Myocyte (in vitro differentiated cells): ENCODE data around the gene VSTM5. TPM values are rescaled to one million over a fixed set of nuclear protein-coding genes. Genes with fewer than 3 reads are reported as not detected.
"Not testable (repeated sequence)": the region's sequence is repeated elsewhere in the genome, so short reads cannot be mapped to it uniquely, and the experiment has no call there.

Experiments
- DNase-seq: peaks from one replicate; pipeline ENCODE4 v3.0.0-alpha.2; 2012; ENCODE audit warnings: low read depth
- total RNA-seq: library from RNA; depleted of rRNA; stranded (reverse); fragments of >200 nt; gene quantifications from 2 replicates; pipeline ENCODE4 v1.2.3, GENCODE V29; 2014

The VSTM5 gene
- total RNA-seq, 1 donor from 2014 or later = not detected

DNA sequence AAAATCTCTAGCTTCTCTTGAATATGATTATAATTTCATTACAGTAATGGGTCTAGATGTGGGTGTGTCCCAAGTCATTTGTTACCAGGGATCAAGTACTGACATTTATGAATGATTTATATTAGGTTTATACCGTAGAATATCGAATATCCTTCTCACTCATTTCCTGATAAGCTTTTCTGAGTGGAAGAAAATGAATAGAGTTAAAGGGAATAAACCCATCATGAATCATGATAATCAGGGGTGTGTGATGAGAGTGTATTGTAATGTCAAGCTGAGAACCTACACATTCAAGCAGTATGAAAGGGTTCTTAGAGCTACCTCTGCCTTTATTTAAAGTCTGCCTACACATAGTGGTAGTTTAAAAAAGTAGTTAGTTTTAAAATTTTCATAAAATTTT lies 49.1 kb downstream of the VSTM5 start:
- no peak for DNase-seq

DNA sequence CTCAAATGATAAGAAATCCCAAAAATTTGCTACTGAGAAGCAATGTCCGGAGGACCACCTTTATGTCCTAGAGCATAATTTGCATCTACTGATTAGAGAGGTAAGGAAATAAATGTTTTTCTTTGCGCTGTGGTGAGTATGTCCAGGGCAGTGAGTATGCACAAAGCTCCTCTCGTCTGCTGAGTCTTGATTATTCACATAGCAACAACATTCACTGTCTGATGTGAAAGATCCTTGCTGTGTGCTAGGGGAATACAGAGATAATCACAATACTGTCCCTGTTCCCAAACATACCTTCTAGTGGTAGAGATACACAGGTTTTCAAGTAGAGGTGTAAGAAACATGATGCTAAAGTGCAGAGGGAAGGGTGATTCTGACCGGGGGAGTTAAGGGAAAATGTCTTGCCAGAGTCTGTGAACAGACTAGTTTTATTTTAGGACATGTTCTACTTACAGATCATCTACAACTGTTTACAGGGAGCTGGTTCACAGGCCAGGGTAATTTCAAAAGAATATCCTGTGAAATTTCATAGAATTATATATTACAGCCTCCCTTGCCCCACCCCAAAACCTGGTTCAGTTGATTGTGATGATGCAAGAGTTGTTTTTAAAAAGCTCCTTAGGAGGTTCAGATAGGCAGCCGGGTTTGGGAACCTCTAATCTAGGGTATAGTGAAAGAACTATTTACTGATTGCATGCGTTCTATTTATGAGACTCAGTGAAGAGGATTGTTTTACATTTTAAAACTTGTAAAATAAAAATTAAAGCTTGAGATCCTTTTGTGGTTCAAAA lies 53.8 kb downstream of the VSTM5 start:
- DNase-seq = no peak

DNA sequence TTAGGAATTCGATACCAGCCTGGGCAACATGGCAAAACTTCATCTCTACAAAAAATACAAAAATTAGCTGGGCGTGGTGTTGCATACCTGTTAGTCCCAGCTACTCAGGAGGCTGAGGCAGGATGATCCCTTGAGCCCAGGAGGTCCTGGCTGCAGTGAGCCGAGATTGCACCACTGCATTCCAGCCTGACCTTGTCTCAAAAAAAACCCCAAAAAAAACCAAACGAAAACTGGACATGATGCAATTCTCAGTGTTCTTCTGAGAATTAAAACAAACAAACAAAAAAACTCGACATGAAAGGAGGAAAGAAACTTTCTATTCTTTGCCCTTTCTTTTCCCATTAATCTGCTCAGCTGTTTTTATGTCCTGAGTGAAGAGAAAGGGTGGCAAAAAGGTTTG lies 58.9 kb downstream of the VSTM5 start:
- no peak for DNase-seq

DNA sequence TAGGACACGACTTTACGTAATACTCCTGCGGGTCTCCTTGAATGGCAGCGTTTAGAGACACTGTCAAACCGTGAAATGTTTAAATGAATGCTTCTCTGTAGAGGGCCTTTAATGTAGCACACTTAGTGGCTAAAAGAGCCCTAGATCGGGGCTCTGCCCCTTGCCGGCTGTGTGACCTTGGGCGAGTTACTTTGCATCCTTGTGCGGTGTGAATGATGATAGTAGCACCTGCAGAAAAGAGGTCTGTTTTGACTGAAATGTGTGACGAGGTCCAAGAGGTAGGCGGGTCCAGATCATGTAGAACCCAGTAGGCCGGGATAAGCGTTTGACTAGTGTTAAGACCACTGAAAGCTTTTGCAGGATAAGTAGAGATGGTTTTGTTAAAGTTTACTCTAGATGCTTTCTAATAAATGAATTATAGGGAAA lies 65.5 kb downstream of the VSTM5 start:
- no peak for DNase-seq

DNA sequence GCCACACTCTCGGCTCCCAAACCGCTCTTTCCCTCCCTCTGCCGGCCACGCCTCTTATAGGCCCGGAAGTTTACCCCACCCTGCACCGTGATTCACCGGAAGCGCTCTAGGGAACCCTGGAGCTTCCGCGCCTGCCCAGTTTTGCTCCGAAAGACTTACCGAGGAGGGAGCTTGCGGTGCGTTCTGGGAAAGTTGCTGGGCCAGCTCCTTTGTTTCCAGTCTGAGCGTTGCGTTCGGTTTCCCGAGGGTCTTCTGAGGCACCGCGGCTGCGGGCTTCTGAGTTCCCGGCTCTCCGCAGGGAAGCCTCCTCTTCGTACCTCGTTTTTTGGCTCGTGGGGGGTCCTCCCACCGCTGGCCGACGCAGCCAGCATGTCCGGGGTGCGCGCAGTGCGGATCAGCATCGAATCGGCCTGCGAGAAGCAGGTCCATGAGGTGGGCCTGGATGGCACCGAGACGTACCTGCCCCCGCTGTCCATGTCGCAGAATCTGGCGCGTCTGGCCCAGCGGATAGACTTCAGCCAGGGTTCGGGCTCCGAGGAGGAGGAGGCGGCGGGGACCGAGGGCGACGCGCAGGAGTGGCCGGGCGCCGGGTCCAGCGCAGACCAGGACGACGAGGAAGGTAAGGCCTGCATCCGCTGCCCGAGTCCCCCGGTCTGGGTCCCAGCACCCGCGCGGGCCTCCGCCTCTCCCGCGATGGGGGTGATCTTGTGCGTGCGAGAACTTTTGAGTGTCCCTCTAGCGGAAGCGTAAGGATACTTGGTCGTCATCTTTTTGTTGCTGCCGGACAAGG lies 66.1 kb downstream of the VSTM5 start, which contains the start of gene MED17:
Gene MED17 (plus strand): TSS at position 138 of the 790 bp plus-strand sequence. CDS start 232 bp downstream, at position 370.
- DNase-seq = peak; percentile 96

DNA sequence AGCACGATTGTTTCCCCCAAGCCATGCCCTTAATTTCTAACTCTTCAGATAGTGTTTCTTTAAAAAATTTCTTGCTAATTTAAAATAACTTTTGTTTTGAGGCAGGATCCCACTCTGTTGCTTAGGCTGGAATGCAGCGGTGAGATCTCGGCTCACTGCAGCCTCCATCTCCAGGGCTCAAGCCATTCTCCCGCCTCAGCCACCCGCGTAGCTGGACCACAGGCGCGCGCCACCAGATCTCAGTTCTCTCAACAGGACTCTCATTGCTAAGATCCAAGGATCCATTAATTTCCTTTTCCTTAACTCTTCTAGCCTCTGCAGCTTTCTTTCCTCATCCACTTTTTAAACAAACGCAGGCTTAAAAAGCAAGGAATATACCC lies 66.7 kb downstream of the VSTM5 start:
- no peak for DNase-seq

DNA sequence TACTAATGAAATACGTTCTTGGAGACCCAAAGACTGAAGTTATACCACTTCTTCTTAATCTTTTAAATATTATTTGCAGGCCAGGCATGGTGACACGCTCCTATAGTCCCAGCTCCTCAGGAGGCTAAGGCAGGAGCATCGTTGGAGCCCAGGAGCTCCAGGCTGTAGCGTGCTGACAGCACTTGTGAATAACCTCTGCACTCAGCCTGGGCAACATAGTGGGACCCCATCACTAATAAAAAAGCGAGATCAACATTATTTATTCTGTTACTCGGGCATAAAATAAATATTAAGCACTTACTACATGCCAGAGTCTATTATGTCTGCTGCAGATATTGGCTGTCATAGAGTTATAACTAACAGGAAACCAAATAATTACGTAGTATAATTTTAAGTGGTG lies 67.1 kb downstream of the VSTM5 start:
- no peak for DNase-seq

DNA sequence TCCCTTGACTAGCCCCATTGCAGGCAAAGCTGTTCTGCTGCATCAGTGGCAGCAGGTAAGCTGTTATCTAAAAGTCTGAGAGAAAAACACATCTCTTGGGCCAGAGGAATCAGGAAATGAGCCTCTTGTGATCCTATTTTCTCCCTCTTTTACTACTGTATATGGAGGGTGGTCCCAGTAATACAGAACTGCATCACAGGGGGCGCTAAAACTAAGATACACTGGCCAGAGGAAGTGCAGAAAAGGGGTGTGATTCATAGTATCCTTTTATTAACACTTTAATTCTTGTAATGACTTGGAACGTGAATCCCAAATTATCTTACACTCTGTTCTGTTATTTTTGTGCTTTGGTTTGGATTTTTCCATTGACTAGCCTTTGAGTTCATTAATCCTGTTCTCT lies 75.1 kb downstream of the VSTM5 start:
- DNase-seq = no peak

DNA sequence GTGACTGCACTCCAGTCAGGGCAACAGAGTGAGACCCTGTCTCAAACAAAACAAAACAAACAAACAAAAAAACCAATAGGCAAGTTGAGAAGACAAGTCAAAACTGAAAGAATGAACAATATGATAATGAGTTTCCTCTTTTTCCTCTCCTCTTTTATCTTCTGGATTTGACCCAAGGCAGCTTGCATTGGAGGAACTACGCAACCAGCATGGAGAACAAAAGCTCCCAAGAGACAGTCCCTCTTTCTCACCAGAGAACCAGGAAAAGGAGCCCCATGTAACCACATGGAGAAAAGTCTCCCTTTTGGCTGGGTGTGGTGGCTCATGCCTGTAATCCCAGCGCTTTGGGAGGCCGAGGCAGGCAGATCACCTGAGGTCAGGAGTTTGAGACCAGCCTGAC lies 75.9 kb downstream of the VSTM5 start:
- not testable (repeated sequence) for DNase-seq

DNA sequence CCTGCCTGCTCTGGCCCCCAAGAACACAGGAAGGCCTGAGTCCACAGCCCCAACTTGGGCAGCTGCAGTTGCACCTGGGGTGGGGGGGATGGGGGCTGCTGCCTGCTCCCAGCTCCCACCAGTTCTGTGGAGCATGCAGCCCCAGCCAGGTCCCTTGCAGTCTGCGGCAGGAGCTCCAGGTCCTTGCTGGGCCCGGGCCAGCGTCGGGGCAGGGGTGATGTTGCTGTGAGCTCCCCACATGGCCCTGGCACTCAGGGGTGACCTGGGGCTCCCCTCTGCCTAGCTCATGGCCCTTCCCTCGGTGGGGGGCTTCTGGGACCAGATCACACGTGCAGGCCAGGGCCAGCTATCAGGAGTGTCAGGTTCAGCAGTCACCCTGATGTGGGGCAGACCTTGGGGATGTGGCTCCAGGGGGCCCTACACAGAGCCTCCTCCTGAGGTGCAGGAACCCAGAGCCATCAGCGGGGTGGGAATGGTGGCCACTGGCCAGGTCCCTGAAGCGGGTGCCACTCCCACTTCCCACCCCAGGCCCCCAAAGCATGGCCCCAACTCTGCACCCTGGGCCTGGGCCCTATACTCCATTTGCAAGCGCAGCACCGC lies 76.7 kb downstream of the VSTM5 start:
- DNase-seq = no peak

DNA sequence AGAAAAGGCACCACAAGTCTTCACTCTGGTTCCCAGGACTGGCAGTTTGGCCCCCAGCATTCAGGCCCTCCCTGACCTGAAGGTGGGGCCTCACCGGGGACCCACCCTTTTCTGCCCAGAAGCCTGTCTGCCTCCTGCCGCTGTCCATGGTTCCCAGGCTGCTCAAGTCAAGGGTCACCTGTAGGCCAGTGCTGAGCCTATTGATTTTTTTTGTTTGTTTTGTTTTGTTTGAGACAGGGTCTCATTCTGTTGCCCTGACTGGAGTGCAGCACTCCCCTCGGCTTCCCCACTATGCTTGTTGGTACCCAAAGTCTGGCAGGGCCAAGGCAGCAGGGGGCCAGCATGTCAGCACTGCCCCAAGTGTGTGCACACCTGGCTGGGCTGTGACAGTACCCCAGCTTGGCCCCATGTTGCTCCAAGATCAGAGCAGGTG lies 77.4 kb downstream of the VSTM5 start:
- DNase-seq = no peak

DNA sequence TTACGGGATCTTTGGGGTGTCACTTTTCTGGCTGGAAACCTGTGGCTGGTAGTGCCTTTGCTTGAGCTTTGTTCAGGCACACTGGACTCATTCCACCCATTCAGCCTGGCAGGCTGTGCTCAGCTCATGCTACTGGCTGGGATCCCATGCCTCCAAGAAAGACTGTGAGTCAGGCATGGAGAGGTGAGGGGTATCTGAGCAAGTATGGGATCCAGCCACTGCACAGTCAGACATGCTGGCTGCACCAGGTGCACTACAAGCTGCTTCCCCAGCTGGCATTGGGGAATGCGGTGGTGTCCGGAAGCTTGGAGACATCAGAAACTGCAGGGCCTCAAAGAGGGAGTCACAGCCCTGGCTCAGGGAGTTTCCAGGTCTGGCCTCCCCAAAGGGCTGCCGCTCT lies 78.3 kb downstream of the VSTM5 start:
- no peak for DNase-seq

DNA sequence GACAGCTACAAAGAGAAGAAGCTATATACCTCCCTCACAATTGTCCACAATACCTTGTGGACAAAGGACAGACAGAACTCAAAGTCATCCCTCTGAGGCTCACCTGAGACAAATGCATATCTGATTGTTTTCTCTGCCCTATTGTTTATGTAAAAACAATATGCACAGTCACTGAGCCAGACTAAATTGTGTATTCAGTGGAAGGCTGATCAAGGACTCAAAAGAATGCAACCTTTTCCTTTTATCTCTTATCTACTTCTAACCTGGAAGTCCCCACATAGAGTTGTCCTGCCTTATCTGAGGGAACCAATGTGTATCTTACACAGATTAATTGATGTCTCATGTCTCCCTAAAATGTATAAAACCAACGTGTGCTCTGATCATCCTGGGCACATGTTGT lies 80.3 kb downstream of the VSTM5 start:
- no peak for DNase-seq

Other genes starting within 250 kb of the VSTM5 start
- gene CEP295, start 188.9 kb downstream of the VSTM5 start, total RNA-seq = 18.6 and 19.3 TPM in 2 replicates
- gene TAF1D, start 109.1 kb downstream of the VSTM5 start, total RNA-seq = 210 and 246 TPM in 2 replicates
- gene C11orf54, start 108.9 kb downstream of the VSTM5 start, total RNA-seq = 52.4 and 61.4 TPM in 2 replicates
- 27.9 and 35.7 TPM in 2 replicates for gene MED17, start 66.3 kb downstream of the VSTM5 start, total RNA-seq
- not detected in 2 replicates for gene HEPHL1, start 170.7 kb upstream of the VSTM5 start, total RNA-seq